A673 (cell line): ENCODE results near the gene GRK4. TPM values are rescaled to one million over a fixed set of nuclear protein-coding genes. Genes with fewer than 3 reads are reported as not detected.

Experiments used
- BruUV-seq: library from RNA; stranded (reverse); fragments of 400-500 nt; replicated peaks from 2 replicates; lab custom pipeline; 2021; lab: Mats Ljungman, UMichigan
- CTCF ChIA-PET: fragments of 300-600 bp; sonication (Branson Sonifier 250); formaldehyde crosslinking; loops from one replicate; lab custom pipeline; 2022; ENCODE audit warnings: antibody characterized with exemption; lab: Charles Lee
- POLR2A ChIA-PET: fragments of 300-600 bp; sonication (Branson Sonifier 250); formaldehyde crosslinking; loops from one replicate; lab custom pipeline; 2022; ENCODE audit warnings: antibody characterized with exemption; ENCODE audit not compliant: low non-redundant PET; lab: Charles Lee
- DNase-seq: peaks from one replicate; pipeline ENCODE4 v3.0.0-alpha.2; 2015; ENCODE audit warnings: low spot score
- H3K27ac ChIP-seq: fragments of 200-600 bp; sonication (generic); 2 replicates; pipeline ENCODE4 v1.5.1; 2016; ENCODE audit warnings: mixed run types, low read depth, mild to moderate bottlenecking, mixed read lengths, antibody characterized with exemption, low read length; ENCODE audit not compliant: poor library complexity, severe bottlenecking
- H3K27me3 ChIP-seq: fragments of 200-600 bp; sonication (generic); replicated peaks from 2 replicates; pipeline ENCODE4 v1.6.1; 2017; ENCODE audit warnings: mixed run types, low read depth, mild to moderate bottlenecking, mixed read lengths, antibody characterized with exemption, low read length; ENCODE audit not compliant: insufficient read depth, poor library complexity
- H3K36me3 ChIP-seq: fragments of 200-600 bp; sonication (generic); 2 replicates; pipeline ENCODE4 v1.6.1; 2016; ENCODE audit warnings: mixed run types, mild to moderate bottlenecking, mixed read lengths, antibody characterized with exemption, low read length; ENCODE audit not compliant: insufficient read depth, poor library complexity, severe bottlenecking
- H3K4me1 ChIP-seq: fragments of 200-600 bp; sonication (generic); 2 replicates; pipeline ENCODE4 v1.6.1; 2017; ENCODE audit warnings: mixed run types, mild to moderate bottlenecking, mixed read lengths, antibody characterized with exemption, low read length; ENCODE audit not compliant: insufficient read depth, poor library complexity, severe bottlenecking
- H3K4me3 ChIP-seq: fragments of 200-600 bp; sonication (generic); 2 replicates; pipeline ENCODE4 v1.5.1; 2016; ENCODE audit warnings: low read depth, mixed run types, mild to moderate bottlenecking, mixed read lengths, low read length; ENCODE audit not compliant: poor library complexity, severe bottlenecking
- H3K9me3 ChIP-seq: fragments of 200-600 bp; sonication (generic); 2 replicates; pipeline ENCODE4 v1.6.1; 2016; ENCODE audit warnings: mixed run types, low read depth, mild to moderate bottlenecking, mixed read lengths, antibody characterized with exemption, low read length; ENCODE audit not compliant: poor library complexity, severe bottlenecking
- EZH2 ChIP-seq: fragments of 200-600 bp; sonication (generic); IDR thresholded peaks from 2 replicates; pipeline ENCODE4 v1.6.1; 2017; ENCODE audit warnings: borderline replicate concordance, low read depth, mild to moderate bottlenecking, mixed read lengths, antibody characterized with exemption, low read length; ENCODE audit not compliant: poor library complexity, severe bottlenecking
- intact Hi-C: fragments of 100-400 bp; cut with micrococcal nuclease; formaldehyde crosslinking; loops from one replicate; pipeline ENCODE4 v1.10.0; 2022; ENCODE audit not compliant: unreplicated experiment
- total RNA-seq: library from RNA; stranded (reverse); gene quantifications from 2 replicates; pipeline ENCODE4 v1.2.3, GENCODE V29; 2021
- TF ChIP-seq, protein P1 (sequence below): fragments of 300-800, 200-600 bp; sonication (generic); conservative IDR thresholded peaks from 2 replicates; pipeline ENCODE4 v1.5.1; 2017; ENCODE audit warnings: low read depth, mild to moderate bottlenecking, antibody characterized with exemption, low read length, moderate library complexity, mixed read lengths

The GRK4 gene
- total RNA-seq, 1 experiment from 2014 or later = 5.9 TPM

DNA sequence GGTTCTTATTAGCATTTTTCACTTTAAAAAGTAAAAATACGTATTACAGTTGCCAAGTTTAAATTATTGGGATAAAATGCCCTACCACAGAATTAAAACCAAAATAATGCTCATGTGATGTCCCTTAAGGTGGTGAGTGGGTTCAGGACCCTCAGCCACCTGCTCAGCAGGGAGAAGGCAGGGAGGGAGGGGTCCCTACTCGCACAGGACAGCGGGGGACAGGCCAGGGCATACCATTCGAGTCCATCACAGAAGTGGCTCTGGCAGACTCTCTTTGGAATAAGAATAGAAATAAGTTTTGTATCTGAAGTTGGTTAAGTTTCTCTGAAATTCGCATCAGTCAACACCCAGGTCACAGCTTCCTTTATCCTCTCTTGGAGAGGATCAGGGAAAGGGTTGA lies 37.9 kb upstream of the GRK4 start:
- H3K27ac ChIP-seq = no peak overlapping the region
- intact Hi-C loops = no loop called here
- peaks cover 37% of the 10 kb centered on the region for H3K36me3 ChIP-seq
- H3K4me3 ChIP-seq = no peak overlapping the region
- TF ChIP-seq EZH2 = no peak
- TF ChIP-seq, protein P1, sequence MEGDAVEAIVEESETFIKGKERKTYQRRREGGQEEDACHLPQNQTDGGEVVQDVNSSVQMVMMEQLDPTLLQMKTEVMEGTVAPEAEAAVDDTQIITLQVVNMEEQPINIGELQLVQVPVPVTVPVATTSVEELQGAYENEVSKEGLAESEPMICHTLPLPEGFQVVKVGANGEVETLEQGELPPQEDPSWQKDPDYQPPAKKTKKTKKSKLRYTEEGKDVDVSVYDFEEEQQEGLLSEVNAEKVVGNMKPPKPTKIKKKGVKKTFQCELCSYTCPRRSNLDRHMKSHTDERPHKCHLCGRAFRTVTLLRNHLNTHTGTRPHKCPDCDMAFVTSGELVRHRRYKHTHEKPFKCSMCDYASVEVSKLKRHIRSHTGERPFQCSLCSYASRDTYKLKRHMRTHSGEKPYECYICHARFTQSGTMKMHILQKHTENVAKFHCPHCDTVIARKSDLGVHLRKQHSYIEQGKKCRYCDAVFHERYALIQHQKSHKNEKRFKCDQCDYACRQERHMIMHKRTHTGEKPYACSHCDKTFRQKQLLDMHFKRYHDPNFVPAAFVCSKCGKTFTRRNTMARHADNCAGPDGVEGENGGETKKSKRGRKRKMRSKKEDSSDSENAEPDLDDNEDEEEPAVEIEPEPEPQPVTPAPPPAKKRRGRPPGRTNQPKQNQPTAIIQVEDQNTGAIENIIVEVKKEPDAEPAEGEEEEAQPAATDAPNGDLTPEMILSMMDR = no peak
- no peak for DNase-seq
- ChIA-PET POLR2A (no interaction called here), CTCF (no interaction called here)
- no peaks in the 10 kb centered on the region for H3K9me3 ChIP-seq
- H3K27me3 ChIP-seq = no peaks in the 10 kb centered on the region
- BruUV-seq = no TSS peak
- H3K4me1 ChIP-seq = no peaks in the 10 kb centered on the region

DNA sequence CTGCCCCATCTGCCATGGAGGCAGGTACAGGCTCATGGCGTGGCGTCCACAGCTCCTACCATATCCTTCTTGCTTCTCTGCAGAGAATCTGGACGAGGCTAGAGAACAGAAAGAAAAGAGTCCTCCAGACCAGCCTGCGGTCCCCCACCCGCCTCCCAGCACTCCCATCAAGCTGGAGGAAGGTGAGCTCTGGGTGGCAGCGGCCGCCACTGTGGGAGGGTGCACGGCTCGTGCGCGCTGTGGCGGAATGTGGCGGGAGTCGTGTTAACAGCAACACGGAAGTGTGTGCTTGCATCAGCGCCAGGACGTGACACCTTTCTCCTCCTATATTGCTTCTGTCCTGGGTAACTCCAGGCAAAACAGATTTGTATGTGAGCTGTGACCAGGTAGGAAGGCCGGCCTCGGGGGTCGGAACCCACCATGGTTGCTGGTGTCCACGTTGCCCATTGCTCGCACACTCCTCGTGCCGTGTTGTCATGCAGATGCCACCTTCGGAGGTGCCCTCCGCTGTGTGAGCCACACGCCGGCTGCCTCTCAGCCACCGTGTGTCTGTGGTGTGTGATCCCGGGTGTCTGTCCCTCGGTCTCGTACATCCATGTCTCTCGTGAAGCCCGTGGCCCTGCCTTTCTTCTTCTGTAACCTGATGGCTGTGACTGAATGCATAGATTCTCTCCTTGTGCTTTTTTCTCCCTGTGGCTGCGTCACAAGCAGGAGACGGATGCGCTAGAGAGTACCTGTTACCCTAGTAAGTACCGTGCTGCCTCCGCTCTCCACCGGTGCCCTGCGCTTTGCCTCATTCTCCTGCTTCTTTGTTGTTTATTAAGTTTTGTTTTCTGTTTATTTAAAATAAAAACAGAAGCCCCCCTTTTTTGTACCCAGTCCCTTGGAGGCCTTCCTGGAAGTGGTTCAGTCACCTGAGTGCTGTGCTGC lies 37.2 kb upstream of the GRK4 start:
- intact Hi-C loops = no loop called here
- H3K27ac ChIP-seq = no peak overlapping the region
- H3K36me3 ChIP-seq = peaks cover 43% of the 10 kb centered on the region
- ChIA-PET CTCF (no interaction called here), POLR2A (no interaction called here)
- no peak for DNase-seq
- no peaks in the 10 kb centered on the region for H3K27me3 ChIP-seq
- no peaks in the 10 kb centered on the region for H3K4me1 ChIP-seq
- H3K9me3 ChIP-seq = no peaks in the 10 kb centered on the region
- no peak overlapping the region for H3K4me3 ChIP-seq
- no TSS peak for BruUV-seq
- TF ChIP-seq EZH2 = no peak
- TF ChIP-seq, protein P1 = no peak

DNA sequence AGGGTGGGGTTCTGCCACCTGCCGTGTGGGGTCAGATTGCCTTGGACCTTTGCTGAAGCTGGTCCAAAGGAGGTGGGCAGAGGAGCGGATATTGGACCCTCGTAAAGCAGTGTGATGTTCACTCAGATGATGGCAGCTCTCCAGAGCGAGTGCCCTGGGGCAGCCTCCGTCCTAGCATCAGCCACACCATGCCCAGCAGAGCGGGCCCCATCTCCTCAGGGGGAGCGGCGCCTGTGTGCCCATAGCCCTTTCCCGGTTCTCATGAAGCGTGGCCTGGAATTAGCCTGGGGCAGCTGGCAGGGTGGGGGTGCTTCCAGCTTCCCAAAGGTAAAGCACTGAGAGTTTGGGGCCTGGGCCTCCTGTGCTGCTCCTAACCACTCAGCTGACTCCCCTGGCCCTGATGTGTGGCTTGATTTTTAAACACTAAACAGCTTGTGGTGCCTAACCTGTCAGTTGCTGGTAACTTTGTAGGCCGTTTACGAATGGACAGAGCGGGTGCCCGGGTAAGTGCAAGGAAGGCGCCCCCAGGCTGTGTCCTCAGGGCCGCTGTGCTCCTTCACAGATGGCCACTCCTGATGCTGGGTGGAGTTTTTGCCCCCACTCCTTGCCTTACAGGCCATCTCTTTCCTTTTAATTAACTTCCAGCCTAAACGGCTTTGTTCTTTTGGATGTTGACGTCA lies 36.2 kb upstream of the GRK4 start:
- Histone ChIP-seq H3K4me3 (no peak overlapping the region), H3K27ac (no peak overlapping the region), H3K4me1 (no peaks in the 10 kb centered on the region), H3K27me3 (no peaks in the 10 kb centered on the region), H3K9me3 (no peaks in the 10 kb centered on the region), H3K36me3 (peaks cover 47% of the 10 kb centered on the region)
- intact Hi-C loops = no loop called here
- ChIA-PET POLR2A (no interaction called here), CTCF (no interaction called here)
- DNase-seq = no peak
- no TSS peak for BruUV-seq
- TF ChIP-seq, protein P1 = no peak
- TF ChIP-seq EZH2 = no peak
